ENCODE measurements around the gene INAFM1.
A peak's percentile ranks its signal among the peaks of the same experiment; 100 is the strongest.

The INAFM1 gene

GRCh38 chr19:47226426-47227351 lies 48.0 kb upstream of the INAFM1 start (continued):
- no peak for TF ChIP-seq PRDM2 (tag by site-specific recombination; IDR thresholded peaks at IDR 0.05; ENCODE audit: borderline replicate concordance)
- no peak for TF ChIP-seq TSHZ1 (tag by site-specific recombination; IDR thresholded peaks at IDR 0.05; ENCODE audit: borderline replicate concordance)
- no peak for TF ChIP-seq ZNF2 (tag by site-specific recombination; IDR thresholded peaks at IDR 0.05)
- peak; percentile 95 for TF ChIP-seq ZNF398 (tag by site-specific recombination; IDR thresholded peaks at IDR 0.05)
- TF ChIP-seq ZXDB (tag by site-specific recombination; IDR thresholded peaks at IDR 0.05) = peak; percentile 42
- peak; percentile 85; the same call in 1 of the 2 replicates for TF ChIP-seq KLF8 (tag by site-specific recombination; IDR thresholded peaks at IDR 0.05)
- TF ChIP-seq ZEB2 (tag by site-specific recombination; IDR thresholded peaks at IDR 0.05) = peak; percentile 57
- TF ChIP-seq ZBTB11 (tag by site-specific recombination; conservative IDR thresholded peaks at IDR 0.05; ENCODE audit: low read depth) = peak; percentile 44; the same call in 1 of the 2 replicates
- no peak for TF ChIP-seq RBAK (tag by site-specific recombination; IDR thresholded peaks at IDR 0.05)
- peak; percentile 94 for TF ChIP-seq GLIS1 (tag by site-specific recombination; IDR thresholded peaks at IDR 0.05)
- no peak for TF ChIP-seq ZNF341 (tag by site-specific recombination; IDR thresholded peaks at IDR 0.05; ENCODE audit: low read depth)
- no peak; the same call in 1 of the 2 replicates for TF ChIP-seq ZNF76 (tag by site-specific recombination; IDR thresholded peaks at IDR 0.05; ENCODE audit: borderline replicate concordance, low read depth)
- peak; percentile 43; the same call in 1 of the 2 replicates for TF ChIP-seq ZNF24 (tag by site-specific recombination; IDR thresholded peaks at IDR 0.05)
- TF ChIP-seq ZNF366 (tag by site-specific recombination; conservative IDR thresholded peaks at IDR 0.05) = peak; percentile 41; the same call in 1 of the 2 replicates
- TF ChIP-seq ZFP37 (tag by site-specific recombination; IDR thresholded peaks at IDR 0.05) = 0 out of 2 replicates have a peak, but pooled peaks have one; percentile 29
- peak; percentile 77 for TF ChIP-seq KLF1 (tag by site-specific recombination; IDR thresholded peaks at IDR 0.05)
- peak; percentile 70 for TF ChIP-seq ZNF600 (tag by site-specific recombination; IDR thresholded peaks at IDR 0.05)
- 0 out of 2 replicates have a peak, but pooled peaks have one; percentile 13 for TF ChIP-seq ZNF623 (tag by site-specific recombination; IDR thresholded peaks at IDR 0.05)
- TF ChIP-seq ZNF701 (tag by site-specific recombination; IDR thresholded peaks at IDR 0.05) = no peak
- TF ChIP-seq KLF16 (tag by site-specific recombination; IDR thresholded peaks at IDR 0.05) = peak; percentile 73
- peak; percentile 56; the same call in 1 of the 2 replicates for TF ChIP-seq ZNF580 (tag by site-specific recombination; IDR thresholded peaks at IDR 0.05)
- peak; percentile 27; the same call in 1 of the 2 replicates for TF ChIP-seq ZBTB17 (tag by site-specific recombination; IDR thresholded peaks at IDR 0.05)
- peak; percentile 27; the same call in 1 of the 2 replicates for TF ChIP-seq ZNF629 (tag by site-specific recombination; IDR thresholded peaks at IDR 0.05)
- TF ChIP-seq MEIS1 (CRISPR knock-in tag; IDR thresholded peaks at IDR 0.05; ENCODE audit: borderline replicate concordance) = no peak
